ENCODE data around the gene SLC6A11.

Gene SLC6A11

GRCh38 chr3:10937141-10937825 lies 121.3 kb downstream of the SLC6A11 start:
- TF ChIP-seq CTCF (IDR thresholded peaks at IDR 0.05; ENCODE audit: low read length) (no peak), EZH2 (IDR thresholded peaks at IDR 0.05; ENCODE audit: borderline replicate concordance, low read length) (no peak)
- no peak overlapping the region for H2AFZ ChIP-seq (ENCODE audit: low read length)
- H3K9me2 ChIP-seq (ENCODE audit: low read depth, low read length), result no peaks in the 10 kb centered on the region
- no peak overlapping the region for H3K4me2 ChIP-seq (ENCODE audit: low read length)
- no peaks in the 10 kb centered on the region for H4K20me1 ChIP-seq (ENCODE audit: insufficient read depth, low read length)
- H3F3A ChIP-seq (ENCODE audit: insufficient read depth, low read length), result no peaks in the 10 kb centered on the region
- H3K9ac ChIP-seq (ENCODE audit: low read length), result no peak overlapping the region
- no peaks in the 10 kb centered on the region for H3K4me1 ChIP-seq (ENCODE audit: insufficient read depth, low read length, severe bottlenecking)
- H3K79me2 ChIP-seq (ENCODE audit: insufficient read depth, low read length), result no peaks in the 10 kb centered on the region
- no peaks in the 10 kb centered on the region for H3K27me3 ChIP-seq (ENCODE audit: insufficient read depth, low read length)
- H3K9me3 ChIP-seq (ENCODE audit: low read length), result no peaks in the 10 kb centered on the region
- H3K4me3 ChIP-seq (ENCODE audit: low read depth, low read length, poor library complexity, severe bottlenecking), result no peak overlapping the region
- no peak overlapping the region for H3K27ac ChIP-seq (ENCODE audit: low read depth, low read length, poor library complexity, severe bottlenecking)
- H3K36me3 ChIP-seq (ENCODE audit: insufficient read depth, low read length), result no peaks in the 10 kb centered on the region

GRCh38 chr3:10939556-10939955 lies 123.5 kb downstream of the SLC6A11 start:
- H3K9ac ChIP-seq (ENCODE audit: low read length), result no peak overlapping the region
- no peaks in the 10 kb centered on the region for H3K4me1 ChIP-seq (ENCODE audit: insufficient read depth, low read length, severe bottlenecking)
- no peaks in the 10 kb centered on the region for H4K20me1 ChIP-seq (ENCODE audit: insufficient read depth, low read length)
- no peak overlapping the region for H3K27ac ChIP-seq (ENCODE audit: low read depth, low read length, poor library complexity, severe bottlenecking)
- TF ChIP-seq EZH2 (IDR thresholded peaks at IDR 0.05; ENCODE audit: borderline replicate concordance, low read length) (no peak), CTCF (IDR thresholded peaks at IDR 0.05; ENCODE audit: low read length) (no peak)
- no peaks in the 10 kb centered on the region for H3K27me3 ChIP-seq (ENCODE audit: insufficient read depth, low read length)
- no peak overlapping the region for H2AFZ ChIP-seq (ENCODE audit: low read length)
- H3K4me2 ChIP-seq (ENCODE audit: low read length), result no peak overlapping the region
- H3K36me3 ChIP-seq (ENCODE audit: insufficient read depth, low read length), result no peaks in the 10 kb centered on the region
- no peak overlapping the region for H3K4me3 ChIP-seq (ENCODE audit: low read depth, low read length, poor library complexity, severe bottlenecking)
- no peaks in the 10 kb centered on the region for H3K9me3 ChIP-seq (ENCODE audit: low read length)
- no peaks in the 10 kb centered on the region for H3K9me2 ChIP-seq (ENCODE audit: low read depth, low read length)
- H3F3A ChIP-seq (ENCODE audit: insufficient read depth, low read length), result no peaks in the 10 kb centered on the region
- H3K79me2 ChIP-seq (ENCODE audit: insufficient read depth, low read length), result no peaks in the 10 kb centered on the region

GRCh38 chr3:10940106-10940505 lies 124.1 kb downstream of the SLC6A11 start:
- Histone ChIP-seq H3K4me3 (ENCODE audit: low read depth, low read length, poor library complexity, severe bottlenecking) (no peak overlapping the region), H3K9ac (ENCODE audit: low read length) (no peak overlapping the region), H3K27ac (ENCODE audit: low read depth, low read length, poor library complexity, severe bottlenecking) (no peak overlapping the region), H3K9me3 (ENCODE audit: low read length) (no peaks in the 10 kb centered on the region), H2AFZ (ENCODE audit: low read length) (no peak overlapping the region), H3K79me2 (ENCODE audit: insufficient read depth, low read length) (no peaks in the 10 kb centered on the region), H3K4me2 (ENCODE audit: low read length) (no peak overlapping the region), H3K27me3 (ENCODE audit: insufficient read depth, low read length) (no peaks in the 10 kb centered on the region), H3K36me3 (ENCODE audit: insufficient read depth, low read length) (no peaks in the 10 kb centered on the region), H3F3A (ENCODE audit: insufficient read depth, low read length) (no peaks in the 10 kb centered on the region), H3K4me1 (ENCODE audit: insufficient read depth, low read length, severe bottlenecking) (no peaks in the 10 kb centered on the region), H4K20me1 (ENCODE audit: insufficient read depth, low read length) (no peaks in the 10 kb centered on the region), H3K9me2 (ENCODE audit: low read depth, low read length) (no peaks in the 10 kb centered on the region)
- TF ChIP-seq EZH2 (IDR thresholded peaks at IDR 0.05; ENCODE audit: borderline replicate concordance, low read length) (no peak), CTCF (IDR thresholded peaks at IDR 0.05; ENCODE audit: low read length) (no peak)
